ENCODE data around the gene ZNF117.

GRCh38 chr7:65037740-65038688 is 47.2 kb upstream of the ZNF117 start:
- no peak for TF ChIP-seq GATA2 (IDR thresholded peaks at IDR 0.05; ENCODE audit: low read depth, low read length)
- no peak for TF ChIP-seq GATA3 (IDR thresholded peaks at IDR 0.05; ENCODE audit: low read depth, low read length)
